K562 (cell line): ENCODE results near the gene WDCP. TPM values are rescaled to one million over a fixed set of nuclear protein-coding genes. Genes with fewer than 3 reads are reported as not detected.

Experiments used
- FIP1L1 ChIP-seq: fragments of 200-400 bp; formaldehyde crosslinking; IDR thresholded peaks from 2 replicates; pipeline ENCODE4 v1.6.1; 2018; ENCODE audit warnings: mild to moderate bottlenecking, low read depth, low read length; ENCODE audit not compliant: poor library complexity, severe bottlenecking
- FOXK1 ChIP-seq: sonication (generic); formaldehyde crosslinking; IDR thresholded peaks from 2 replicates; pipeline ENCODE4 v1.8.0; 2022; ENCODE audit warnings: missing genetic modification reagents, mild to moderate bottlenecking, borderline replicate concordance
- SUPT5H ChIP-seq: fragments of 450-650 bp; IDR thresholded peaks from 2 replicates; pipeline ENCODE4 v1.6.1; 2016
- TRIM24 ChIP-seq, 2 experiments: fragments of 450-650 bp; IDR thresholded peaks; 2 replicates each; pipeline ENCODE4 v1.6.1; 2016
- ZNF408 ChIP-seq: fragments of 250-450 bp; sonication (Bioruptor Pico); IDR thresholded peaks from 2 replicates; pipeline ENCODE4 v1.4.0; 2020; ENCODE audit warnings: low read depth, mild to moderate bottlenecking, moderate library complexity
- polyA plus RNA-seq, 8 experiments: library from polyadenylated mRNA; depleted of rRNA in 4 of 8; stranded (reverse) in 5 of 8; unstranded in 3 of 8; fragments of >200 nt; fragmentation: Nextera tagmentation in 2 of 8; fragmentation: Illumina TruSeq in 1 of 8; extraction: Ambion mirVana in 2 of 8; extraction: Trizol in 1 of 8; gene quantifications; 2 replicates each; pipeline versions ENCODE4 v1.2.1 to v1.2.3, GENCODE V29; 2011 to 2014; ENCODE audit warnings: inconsistent platforms in 1 of 8, missing spikeins in 1 of 8
- total RNA-seq, 7 experiments: library from RNA; depleted of rRNA in 6 of 7; stranded (reverse); fragments of >200 nt in 6 of 7; fragmentation: Illumina TruSeq in 2 of 7; extraction: Trizol in 2 of 7; gene quantifications; 2 replicates each; pipeline versions ENCODE4 v1.2.1 to v1.2.3, GENCODE V29; 2011 to 2021; ENCODE audit warnings: low replicate concordance in 1 of 7
- TF ChIP-seq, protein P1 (sequence below), 2 experiments: fragments of 450-650 bp in 1 of 2; sonication (generic) in 1 of 2; formaldehyde crosslinking in 1 of 2; IDR thresholded peaks; 2 replicates each; pipeline versions ENCODE4 v1.7.1 to v1.9.0; 2016 to 2022; ENCODE audit warnings: inconsistent platforms in 1 of 2, mild to moderate bottlenecking in 1 of 2, missing genetic modification reagents in 1 of 2
- TF ChIP-seq, protein P2 (sequence below): fragments of 450-650 bp; IDR thresholded peaks from one replicate; pipeline ENCODE4 v1.6.1; 2018; ENCODE audit warnings: mild to moderate bottlenecking, moderate library complexity; ENCODE audit not compliant: partially characterized antibody
- TF ChIP-seq, protein P3 (sequence below): sonication (generic); formaldehyde crosslinking; IDR thresholded peaks from 2 replicates; pipeline ENCODE4 v1.5.0; 2020; ENCODE audit warnings: missing genetic modification reagents
- TF ChIP-seq, protein P4 (sequence below), 2 experiments: fragments of 250-450 bp in 1 of 2; fragments of 450-650 bp in 1 of 2; sonication (Bioruptor Pico) in 1 of 2; IDR thresholded peaks; 2 replicates each; pipeline versions ENCODE4 v1.6.1 to v1.8.0; 2016 to 2021; ENCODE audit warnings: mild to moderate bottlenecking in 2 of 2, moderate library complexity in 2 of 2, missing compliant biosample characterization in 1 of 2, missing genetic modification characterization in 1 of 2
- TF ChIP-seq, protein P5 (sequence below): fragments of 450-650 bp; IDR thresholded peaks from 2 replicates; pipeline ENCODE4 v1.6.1; 2017; ENCODE audit warnings: mild to moderate bottlenecking, moderate library complexity
- TF ChIP-seq, protein P6 (sequence below): fragments of 250-450 bp; sonication (Bioruptor Pico); IDR thresholded peaks from 2 replicates; pipeline ENCODE4 v1.6.1; 2021; ENCODE audit warnings: mild to moderate bottlenecking

The WDCP gene
- total and polyA plus RNA-seq, 9 of the 15 experiments (the other 6 are each of a cell fraction or from before 2014, with no cell fraction given) = 10.1 to 41.4 (median 21.8) TPM

DNA sequence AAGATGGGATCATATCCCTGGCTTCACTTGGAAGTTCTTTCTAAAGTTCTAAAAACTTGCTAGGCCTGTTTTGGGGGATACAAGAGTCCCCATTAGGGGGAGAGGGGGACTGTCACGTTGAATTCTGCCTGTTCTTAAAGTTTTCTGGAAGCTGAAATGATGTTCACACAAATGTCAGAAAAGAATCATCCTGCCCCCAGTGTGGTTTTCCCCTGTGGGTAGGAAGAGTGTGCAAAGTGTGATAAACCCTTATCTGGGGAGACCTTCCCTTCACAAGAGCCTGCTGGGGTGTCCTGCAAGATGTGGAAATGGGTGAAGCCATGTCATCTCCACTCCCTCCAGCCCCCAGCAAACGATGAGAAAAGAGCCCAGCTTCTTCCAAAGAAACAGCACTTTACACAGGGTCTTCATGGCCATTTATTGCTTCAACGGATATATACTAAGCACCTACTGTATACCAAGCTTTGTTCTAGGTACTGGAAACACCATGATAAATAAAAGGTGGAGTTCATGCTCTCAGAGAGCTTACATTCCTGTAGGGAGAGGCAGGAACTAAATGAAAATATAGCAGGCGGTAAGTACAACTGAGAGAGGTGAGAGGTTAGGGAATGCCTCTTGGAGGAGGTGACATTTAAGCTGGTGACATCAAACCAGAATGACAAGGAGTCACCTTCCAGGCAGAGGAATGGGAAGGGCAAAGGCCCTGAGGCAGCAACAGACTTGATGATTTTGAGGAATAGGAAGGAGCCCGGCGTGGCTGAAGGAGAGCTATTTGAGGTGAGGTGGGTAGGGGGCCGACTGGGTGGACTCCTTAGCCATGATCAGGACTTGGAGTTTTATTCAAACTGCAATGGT is 35.7 kb downstream of the WDCP start (continued):
- TF ChIP-seq, protein P1, sequence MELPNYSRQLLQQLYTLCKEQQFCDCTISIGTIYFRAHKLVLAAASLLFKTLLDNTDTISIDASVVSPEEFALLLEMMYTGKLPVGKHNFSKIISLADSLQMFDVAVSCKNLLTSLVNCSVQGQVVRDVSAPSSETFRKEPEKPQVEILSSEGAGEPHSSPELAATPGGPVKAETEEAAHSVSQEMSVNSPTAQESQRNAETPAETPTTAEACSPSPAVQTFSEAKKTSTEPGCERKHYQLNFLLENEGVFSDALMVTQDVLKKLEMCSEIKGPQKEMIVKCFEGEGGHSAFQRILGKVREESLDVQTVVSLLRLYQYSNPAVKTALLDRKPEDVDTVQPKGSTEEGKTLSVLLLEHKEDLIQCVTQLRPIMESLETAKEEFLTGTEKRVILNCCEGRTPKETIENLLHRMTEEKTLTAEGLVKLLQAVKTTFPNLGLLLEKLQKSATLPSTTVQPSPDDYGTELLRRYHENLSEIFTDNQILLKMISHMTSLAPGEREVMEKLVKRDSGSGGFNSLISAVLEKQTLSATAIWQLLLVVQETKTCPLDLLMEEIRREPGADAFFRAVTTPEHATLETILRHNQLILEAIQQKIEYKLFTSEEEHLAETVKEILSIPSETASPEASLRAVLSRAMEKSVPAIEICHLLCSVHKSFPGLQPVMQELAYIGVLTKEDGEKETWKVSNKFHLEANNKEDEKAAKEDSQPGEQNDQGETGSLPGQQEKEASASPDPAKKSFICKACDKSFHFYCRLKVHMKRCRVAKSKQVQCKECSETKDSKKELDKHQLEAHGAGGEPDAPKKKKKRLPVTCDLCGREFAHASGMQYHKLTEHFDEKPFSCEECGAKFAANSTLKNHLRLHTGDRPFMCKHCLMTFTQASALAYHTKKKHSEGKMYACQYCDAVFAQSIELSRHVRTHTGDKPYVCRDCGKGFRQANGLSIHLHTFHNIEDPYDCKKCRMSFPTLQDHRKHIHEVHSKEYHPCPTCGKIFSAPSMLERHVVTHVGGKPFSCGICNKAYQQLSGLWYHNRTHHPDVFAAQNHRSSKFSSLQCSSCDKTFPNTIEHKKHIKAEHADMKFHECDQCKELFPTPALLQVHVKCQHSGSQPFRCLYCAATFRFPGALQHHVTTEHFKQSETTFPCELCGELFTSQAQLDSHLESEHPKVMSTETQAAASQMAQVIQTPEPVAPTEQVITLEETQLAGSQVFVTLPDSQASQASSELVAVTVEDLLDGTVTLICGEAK (IDR thresholded peaks at IDR 0.05) = peak; percentile 75
- TF ChIP-seq, protein P1 (CRISPR knock-in tag; IDR thresholded peaks at IDR 0.05) = no peak
- TF ChIP-seq, protein P2, sequence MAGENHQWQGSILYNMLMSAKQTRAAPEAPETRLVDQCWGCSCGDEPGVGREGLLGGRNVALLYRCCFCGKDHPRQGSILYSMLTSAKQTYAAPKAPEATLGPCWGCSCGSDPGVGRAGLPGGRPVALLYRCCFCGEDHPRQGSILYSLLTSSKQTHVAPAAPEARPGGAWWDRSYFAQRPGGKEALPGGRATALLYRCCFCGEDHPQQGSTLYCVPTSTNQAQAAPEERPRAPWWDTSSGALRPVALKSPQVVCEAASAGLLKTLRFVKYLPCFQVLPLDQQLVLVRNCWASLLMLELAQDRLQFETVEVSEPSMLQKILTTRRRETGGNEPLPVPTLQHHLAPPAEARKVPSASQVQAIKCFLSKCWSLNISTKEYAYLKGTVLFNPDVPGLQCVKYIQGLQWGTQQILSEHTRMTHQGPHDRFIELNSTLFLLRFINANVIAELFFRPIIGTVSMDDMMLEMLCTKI = no peak
- TF ChIP-seq, protein P3, sequence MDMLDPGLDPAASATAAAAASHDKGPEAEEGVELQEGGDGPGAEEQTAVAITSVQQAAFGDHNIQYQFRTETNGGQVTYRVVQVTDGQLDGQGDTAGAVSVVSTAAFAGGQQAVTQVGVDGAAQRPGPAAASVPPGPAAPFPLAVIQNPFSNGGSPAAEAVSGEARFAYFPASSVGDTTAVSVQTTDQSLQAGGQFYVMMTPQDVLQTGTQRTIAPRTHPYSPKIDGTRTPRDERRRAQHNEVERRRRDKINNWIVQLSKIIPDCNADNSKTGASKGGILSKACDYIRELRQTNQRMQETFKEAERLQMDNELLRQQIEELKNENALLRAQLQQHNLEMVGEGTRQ (CRISPR knock-in tag) = no peak
- TF ChIP-seq TRIM24 (IDR thresholded peaks at IDR 0.05) (peak; percentile 93 to 94), FOXK1 (CRISPR knock-in tag) (no peak), ZNF408 (CRISPR knock-in tag) (no peak), SUPT5H (peak; percentile 55), FIP1L1 (no peak)
- TF ChIP-seq, protein P4, sequence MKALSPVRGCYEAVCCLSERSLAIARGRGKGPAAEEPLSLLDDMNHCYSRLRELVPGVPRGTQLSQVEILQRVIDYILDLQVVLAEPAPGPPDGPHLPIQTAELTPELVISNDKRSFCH (CRISPR knock-in tag; IDR thresholded peaks at IDR 0.05) = no peak
- TF ChIP-seq, protein P4 (tag; IDR thresholded peaks at IDR 0.05) = peak; percentile 89
- TF ChIP-seq, protein P5, sequence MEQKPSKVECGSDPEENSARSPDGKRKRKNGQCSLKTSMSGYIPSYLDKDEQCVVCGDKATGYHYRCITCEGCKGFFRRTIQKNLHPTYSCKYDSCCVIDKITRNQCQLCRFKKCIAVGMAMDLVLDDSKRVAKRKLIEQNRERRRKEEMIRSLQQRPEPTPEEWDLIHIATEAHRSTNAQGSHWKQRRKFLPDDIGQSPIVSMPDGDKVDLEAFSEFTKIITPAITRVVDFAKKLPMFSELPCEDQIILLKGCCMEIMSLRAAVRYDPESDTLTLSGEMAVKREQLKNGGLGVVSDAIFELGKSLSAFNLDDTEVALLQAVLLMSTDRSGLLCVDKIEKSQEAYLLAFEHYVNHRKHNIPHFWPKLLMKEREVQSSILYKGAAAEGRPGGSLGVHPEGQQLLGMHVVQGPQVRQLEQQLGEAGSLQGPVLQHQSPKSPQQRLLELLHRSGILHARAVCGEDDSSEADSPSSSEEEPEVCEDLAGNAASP = no peak
- TF ChIP-seq, protein P6, sequence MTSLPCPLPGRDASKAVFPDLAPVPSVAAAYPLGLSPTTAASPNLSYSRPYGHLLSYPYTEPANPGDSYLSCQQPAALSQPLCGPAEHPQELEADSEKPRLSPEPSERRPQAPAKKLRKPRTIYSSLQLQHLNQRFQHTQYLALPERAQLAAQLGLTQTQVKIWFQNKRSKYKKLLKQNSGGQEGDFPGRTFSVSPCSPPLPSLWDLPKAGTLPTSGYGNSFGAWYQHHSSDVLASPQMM (CRISPR knock-in tag) = no peak
